KMS-11 (cell line): ENCODE results near the gene TXNRD2.
A peak's percentile ranks its signal among the peaks of the same experiment; 100 is the strongest.
"Not testable (repeated sequence)": the region's sequence is repeated elsewhere in the genome, so short reads cannot be mapped to it uniquely, and the experiment has no call there.

ENCODE experiments used
- H2AFZ ChIP-seq: fragments of 200-600 bp; sonication (generic); 2 replicates; pipeline ENCODE4 v1.6.1; 2016; ENCODE audit warnings: antibody characterized with exemption, mixed run types, low read depth
- H3K27ac ChIP-seq: fragments of 200-600 bp; sonication (generic); 2 replicates; pipeline ENCODE4 v1.6.1; 2016; ENCODE audit warnings: mild to moderate bottlenecking, mixed run types
- H3K27me3 ChIP-seq: fragments of 200-600 bp; sonication (generic); 2 replicates; pipeline ENCODE4 v1.6.1; 2017; ENCODE audit warnings: mild to moderate bottlenecking, low read depth, mixed run types, moderate library complexity; ENCODE audit not compliant: insufficient read depth
- H3K36me3 ChIP-seq: fragments of 200-600 bp; sonication (generic); 2 replicates; pipeline ENCODE4 v1.6.1; 2017; ENCODE audit warnings: mild to moderate bottlenecking, mixed run types; ENCODE audit not compliant: insufficient read depth
- H3K4me1 ChIP-seq: fragments of 200-600 bp; sonication (generic); 2 replicates; pipeline ENCODE4 v1.6.1; 2016; ENCODE audit warnings: mild to moderate bottlenecking, low read depth, mixed run types; ENCODE audit not compliant: poor library complexity, severe bottlenecking
- H3K4me2 ChIP-seq: fragments of 200-600 bp; sonication (generic); 2 replicates; pipeline ENCODE4 v1.7.0; 2016; ENCODE audit warnings: mild to moderate bottlenecking, mixed run types
- H3K4me3 ChIP-seq: fragments of 200-600 bp; sonication (generic); IDR thresholded peaks from 2 replicates; pipeline ENCODE4 v1.6.1; 2017; ENCODE audit warnings: low read depth, low read length, mixed read lengths; ENCODE audit not compliant: insufficient read depth
- H3K79me2 ChIP-seq: fragments of 200-600 bp; sonication (generic); 2 replicates; pipeline ENCODE4 v1.6.1; 2016; ENCODE audit warnings: low read depth, mixed run types; ENCODE audit not compliant: insufficient read depth
- H3K9ac ChIP-seq: fragments of 200-600 bp; sonication (generic); 2 replicates; pipeline ENCODE4 v1.6.1; 2016; ENCODE audit warnings: mild to moderate bottlenecking, mixed run types
- H4K20me1 ChIP-seq: fragments of 200-600 bp; sonication (generic); 2 replicates; pipeline ENCODE4 v1.6.1; 2016; ENCODE audit warnings: mild to moderate bottlenecking, mixed run types; ENCODE audit not compliant: insufficient read depth
- CTCF ChIP-seq: fragments of 200-600 bp; sonication (generic); conservative IDR thresholded peaks from 2 replicates; pipeline ENCODE4 v1.6.1; 2017; ENCODE audit warnings: low read depth, mild to moderate bottlenecking, antibody characterized with exemption, low read length, moderate library complexity, mixed read lengths

Gene TXNRD2

GRCh38 chr22:19909350-19910179 is 32.1 kb downstream of the TXNRD2 start:
- no peak overlapping the region for H3K9ac ChIP-seq
- H3K27ac ChIP-seq: no peak overlapping the region
- H3K4me1 ChIP-seq: no peaks in the 10 kb centered on the region
- peak; percentile 92 for TF ChIP-seq CTCF
- no peaks in the 10 kb centered on the region for H4K20me1 ChIP-seq
- no peak overlapping the region for H2AFZ ChIP-seq
- H3K79me2 ChIP-seq: no peaks in the 10 kb centered on the region
- H3K4me3 ChIP-seq: no peak overlapping the region
- peaks cover 4% of the 10 kb centered on the region; the same call in 1 of the 2 replicates for H3K36me3 ChIP-seq
- no peaks in the 10 kb centered on the region for H3K27me3 ChIP-seq
- H3K4me2 ChIP-seq: no peak overlapping the region

GRCh38 chr22:19907902-19908301 is 33.7 kb downstream of the TXNRD2 start:
- H4K20me1 ChIP-seq, H3K4me1 ChIP-seq, H3K9ac ChIP-seq, H3K4me2 ChIP-seq, H3K79me2 ChIP-seq, H3K27ac ChIP-seq, H2AFZ ChIP-seq, H3K36me3 ChIP-seq, H3K27me3 ChIP-seq, H3K4me3 ChIP-seq: not testable (repeated sequence)

- H4K20me1 ChIP-seq, H3K4me2 ChIP-seq, H3K79me2 ChIP-seq, H3K9ac ChIP-seq, H3K4me1 ChIP-seq, H3K27me3 ChIP-seq, H3K27ac ChIP-seq, H3K36me3 ChIP-seq, H3K4me3 ChIP-seq, H2AFZ ChIP-seq: not testable (repeated sequence)
Measured at GRCh38 chr22:19906864-19907263, 34.8 kb downstream of the TXNRD2 start.

GRCh38 chr22:19905347-19906276 is 36.0 kb downstream of the TXNRD2 start:
- TF ChIP-seq CTCF: no peak
- no peaks in the 10 kb centered on the region for H4K20me1 ChIP-seq
- H3K9ac ChIP-seq: no peak overlapping the region
- no peak overlapping the region for H3K4me2 ChIP-seq
- H3K79me2 ChIP-seq: no peaks in the 10 kb centered on the region
- H3K27me3 ChIP-seq: no peaks in the 10 kb centered on the region
- H3K4me3 ChIP-seq: no peak overlapping the region
- H3K36me3 ChIP-seq: no peaks in the 10 kb centered on the region
- H2AFZ ChIP-seq: no peak overlapping the region
- H3K4me1 ChIP-seq: no peaks in the 10 kb centered on the region
- H3K27ac ChIP-seq: no peak overlapping the region

- H3K9ac ChIP-seq: no peak overlapping the region
- no peaks in the 10 kb centered on the region for H3K36me3 ChIP-seq
- H3K4me3 ChIP-seq: no peak overlapping the region
- no peaks in the 10 kb centered on the region for H3K79me2 ChIP-seq
- TF ChIP-seq CTCF: no peak
- no peaks in the 10 kb centered on the region for H3K27me3 ChIP-seq
- no peak overlapping the region for H3K4me2 ChIP-seq
- no peaks in the 10 kb centered on the region for H4K20me1 ChIP-seq
- H3K4me1 ChIP-seq: no peaks in the 10 kb centered on the region
- no peak overlapping the region for H2AFZ ChIP-seq
- H3K27ac ChIP-seq: no peak overlapping the region
Measured at GRCh38 chr22:19904935-19905334, 36.7 kb downstream of the TXNRD2 start.
